ENCODE data around the gene FHIT. TPM values are rescaled to one million over a fixed set of nuclear protein-coding genes. Genes with fewer than 3 reads are reported as not detected.

Gene FHIT
- total and polyA plus RNA-seq, 2 experiments from 2014 or later = 9.7 to 16.2 TPM

DNA sequence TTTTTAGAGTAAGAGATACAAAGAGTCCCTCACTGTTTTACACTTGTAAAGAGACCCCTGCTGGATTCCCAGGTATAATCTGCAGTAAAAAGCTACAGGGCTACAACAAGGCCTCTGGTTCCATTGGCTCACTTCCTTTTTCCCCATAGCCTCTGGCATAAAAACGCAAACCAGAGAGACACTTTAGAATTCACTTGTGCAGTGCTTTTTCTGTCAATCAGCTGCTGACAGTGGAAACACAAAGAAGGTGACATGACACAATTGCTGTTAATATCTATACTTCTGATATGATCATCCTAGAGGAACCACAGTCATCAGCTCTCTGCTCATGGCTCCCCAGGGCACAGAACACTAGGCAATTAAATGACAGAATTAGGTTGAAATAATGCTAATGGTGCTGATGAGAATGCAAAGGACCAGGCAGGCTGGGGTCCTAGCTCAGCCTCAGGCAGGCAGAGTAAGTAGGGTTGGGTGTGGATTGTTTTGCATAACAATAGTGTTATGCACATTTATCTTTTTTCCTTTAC lies 1533.5 kb downstream of the FHIT start:
- 29% methylated on average over 1 of the region's 1 CpG for WGBS (ENCODE audit: low lambda C conversion rate, missing lambda C conversion rate)
- TF ChIP-seq, protein P1, sequence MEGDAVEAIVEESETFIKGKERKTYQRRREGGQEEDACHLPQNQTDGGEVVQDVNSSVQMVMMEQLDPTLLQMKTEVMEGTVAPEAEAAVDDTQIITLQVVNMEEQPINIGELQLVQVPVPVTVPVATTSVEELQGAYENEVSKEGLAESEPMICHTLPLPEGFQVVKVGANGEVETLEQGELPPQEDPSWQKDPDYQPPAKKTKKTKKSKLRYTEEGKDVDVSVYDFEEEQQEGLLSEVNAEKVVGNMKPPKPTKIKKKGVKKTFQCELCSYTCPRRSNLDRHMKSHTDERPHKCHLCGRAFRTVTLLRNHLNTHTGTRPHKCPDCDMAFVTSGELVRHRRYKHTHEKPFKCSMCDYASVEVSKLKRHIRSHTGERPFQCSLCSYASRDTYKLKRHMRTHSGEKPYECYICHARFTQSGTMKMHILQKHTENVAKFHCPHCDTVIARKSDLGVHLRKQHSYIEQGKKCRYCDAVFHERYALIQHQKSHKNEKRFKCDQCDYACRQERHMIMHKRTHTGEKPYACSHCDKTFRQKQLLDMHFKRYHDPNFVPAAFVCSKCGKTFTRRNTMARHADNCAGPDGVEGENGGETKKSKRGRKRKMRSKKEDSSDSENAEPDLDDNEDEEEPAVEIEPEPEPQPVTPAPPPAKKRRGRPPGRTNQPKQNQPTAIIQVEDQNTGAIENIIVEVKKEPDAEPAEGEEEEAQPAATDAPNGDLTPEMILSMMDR (IDR thresholded peaks at IDR 0.05; ENCODE audit: poor library complexity) = no peak
- no peak for TF ChIP-seq EZH2 (IDR thresholded peaks at IDR 0.05; ENCODE audit: borderline replicate concordance)
- no peak for TF ChIP-seq EZH2phosphoT487 (IDR thresholded peaks at IDR 0.05; ENCODE audit: low read depth, severe bottlenecking, unreplicated experiment)
- no peak overlapping the region for H3K4me3 ChIP-seq
- no peaks in the 10 kb centered on the region for H3K79me2 ChIP-seq
- DNase-seq (ENCODE audit: low spot score) = no peak
- H4K20me1 ChIP-seq (ENCODE audit: insufficient read depth, poor library complexity, severe bottlenecking) = no peaks in the 10 kb centered on the region
- no peak overlapping the region for H3K4me2 ChIP-seq
- no peaks in the 10 kb centered on the region for H3K9me2 ChIP-seq (replicated peaks; ENCODE audit: insufficient read depth)
- H3K4me1 ChIP-seq (ENCODE audit: insufficient read depth) = no peaks in the 10 kb centered on the region
- H3K36me3 ChIP-seq (replicated peaks; ENCODE audit: insufficient read depth, low read depth) = no peaks in the 10 kb centered on the region
- H2AFZ ChIP-seq = no peak overlapping the region
- H3K9me3 ChIP-seq (ENCODE audit: low read depth) = no peaks in the 10 kb centered on the region
- no peaks in the 10 kb centered on the region for H3K27me3 ChIP-seq
- H3K27ac ChIP-seq = no peak overlapping the region

DNA sequence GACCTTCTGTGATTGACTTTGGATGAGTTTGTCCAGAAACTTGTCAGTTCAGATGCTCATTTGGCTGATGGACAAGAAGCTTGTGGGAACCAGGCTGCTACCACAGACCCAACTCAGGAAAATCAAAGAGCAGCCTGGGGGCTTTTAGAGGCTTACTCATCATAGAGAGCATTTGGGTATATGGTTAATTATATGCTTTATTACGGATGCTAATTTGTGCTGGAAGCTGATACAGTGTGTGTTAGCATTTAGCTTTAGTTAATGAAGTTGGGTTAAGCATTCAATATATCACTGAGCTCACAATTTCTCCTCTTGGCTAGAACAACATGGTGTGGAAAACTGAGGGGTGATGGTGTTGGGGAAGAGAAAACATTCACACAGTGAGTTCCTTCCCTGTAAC lies 1537.2 kb downstream of the FHIT start:
- no peak overlapping the region for H3K4me3 ChIP-seq
- H3K9me2 ChIP-seq (replicated peaks; ENCODE audit: insufficient read depth) = no peaks in the 10 kb centered on the region
- no peak overlapping the region for H3K4me2 ChIP-seq
- H3K79me2 ChIP-seq = no peaks in the 10 kb centered on the region
- no peaks in the 10 kb centered on the region for H3K36me3 ChIP-seq (replicated peaks; ENCODE audit: insufficient read depth, low read depth)
- no peaks in the 10 kb centered on the region for H4K20me1 ChIP-seq (ENCODE audit: insufficient read depth, poor library complexity, severe bottlenecking)
- H3K9me3 ChIP-seq (ENCODE audit: low read depth) = no peaks in the 10 kb centered on the region
- DNase-seq (ENCODE audit: low spot score) = no peak
- no peaks in the 10 kb centered on the region for H3K4me1 ChIP-seq (ENCODE audit: insufficient read depth)
- peaks cover 7% of the 10 kb centered on the region for H3K27me3 ChIP-seq
- 75% methylated on average over 1 of the region's 1 CpG for WGBS (ENCODE audit: low lambda C conversion rate, missing lambda C conversion rate)
- TF ChIP-seq EZH2 (IDR thresholded peaks at IDR 0.05; ENCODE audit: borderline replicate concordance) (no peak), EZH2phosphoT487 (IDR thresholded peaks at IDR 0.05; ENCODE audit: low read depth, severe bottlenecking, unreplicated experiment) (no peak)
- TF ChIP-seq, protein P1 (IDR thresholded peaks at IDR 0.05; ENCODE audit: poor library complexity) = no peak
- no peak overlapping the region for H2AFZ ChIP-seq
- H3K27ac ChIP-seq = no peak overlapping the region

DNA sequence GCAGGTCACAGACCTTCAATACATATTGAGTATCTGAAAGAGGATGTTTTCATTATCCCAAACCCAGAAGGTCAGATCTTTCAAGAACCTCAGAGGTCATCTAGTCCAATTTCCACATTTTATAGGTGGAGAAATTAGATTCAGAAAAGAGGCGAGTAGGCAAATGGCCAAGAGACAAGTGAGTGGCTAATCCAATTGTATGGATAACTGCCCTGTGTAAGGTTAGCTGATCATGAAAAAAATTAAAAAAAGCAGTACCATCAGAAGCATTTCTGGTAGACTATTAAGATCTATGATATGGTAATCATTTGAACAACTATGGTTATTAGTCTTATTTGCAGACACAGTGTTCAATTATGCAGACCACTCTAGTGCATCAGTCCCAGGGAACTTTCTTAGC lies 1540.7 kb downstream of the FHIT start:
- H3K9me3 ChIP-seq (ENCODE audit: low read depth) = no peaks in the 10 kb centered on the region
- H3K4me2 ChIP-seq = no peak overlapping the region
- no peaks in the 10 kb centered on the region for H3K9me2 ChIP-seq (replicated peaks; ENCODE audit: insufficient read depth)
- DNase-seq (ENCODE audit: low spot score) = no peak
- no peaks in the 10 kb centered on the region for H3K79me2 ChIP-seq
- no peak overlapping the region for H3K27ac ChIP-seq
- H3K4me3 ChIP-seq = no peak overlapping the region
- H3K36me3 ChIP-seq (replicated peaks; ENCODE audit: insufficient read depth, low read depth) = no peaks in the 10 kb centered on the region
- H3K27me3 ChIP-seq = peaks cover 7% of the 10 kb centered on the region
- no peak for TF ChIP-seq EZH2 (IDR thresholded peaks at IDR 0.05; ENCODE audit: borderline replicate concordance)
- TF ChIP-seq EZH2phosphoT487 (IDR thresholded peaks at IDR 0.05; ENCODE audit: low read depth, severe bottlenecking, unreplicated experiment) = no peak
- TF ChIP-seq, protein P1 (IDR thresholded peaks at IDR 0.05; ENCODE audit: poor library complexity) = no peak
- no peaks in the 10 kb centered on the region for H3K4me1 ChIP-seq (ENCODE audit: insufficient read depth)
- 96% methylated on average over 1 of the region's 1 CpG for WGBS (ENCODE audit: low lambda C conversion rate, missing lambda C conversion rate)
- H2AFZ ChIP-seq = no peak overlapping the region
- no peaks in the 10 kb centered on the region for H4K20me1 ChIP-seq (ENCODE audit: insufficient read depth, poor library complexity, severe bottlenecking)

All from hepatocyte (in vitro differentiated cells).